D721Med (cell line): ENCODE measurements around the gene GRK5.

Experiments used
- DNase-seq: peaks from one replicate; pipeline ENCODE4 v3.0.0; 2011; ENCODE audit warnings: low spot score; ENCODE audit not compliant: insufficient read length
- FAIRE-seq: peaks from 2 replicates; lab custom pipeline; 2011; peaks lifted over from hg19 to GRCh38; lab: Jason Lieb, UNC
- TF ChIP-seq, protein P1 (sequence below): IDR thresholded peaks from 2 replicates; pipeline ENCODE4 v1.5.1; 2012; ENCODE audit warnings: mild to moderate bottlenecking, control low read depth; ENCODE audit not compliant: insufficient read depth; ENCODE audit errors: missing control alignments

The GRK5 gene

GRCh38 chr10:119504651-119505050, 297.3 kb downstream of the GRK5 start:
- DNase-seq: no peak
- TF ChIP-seq, protein P1, sequence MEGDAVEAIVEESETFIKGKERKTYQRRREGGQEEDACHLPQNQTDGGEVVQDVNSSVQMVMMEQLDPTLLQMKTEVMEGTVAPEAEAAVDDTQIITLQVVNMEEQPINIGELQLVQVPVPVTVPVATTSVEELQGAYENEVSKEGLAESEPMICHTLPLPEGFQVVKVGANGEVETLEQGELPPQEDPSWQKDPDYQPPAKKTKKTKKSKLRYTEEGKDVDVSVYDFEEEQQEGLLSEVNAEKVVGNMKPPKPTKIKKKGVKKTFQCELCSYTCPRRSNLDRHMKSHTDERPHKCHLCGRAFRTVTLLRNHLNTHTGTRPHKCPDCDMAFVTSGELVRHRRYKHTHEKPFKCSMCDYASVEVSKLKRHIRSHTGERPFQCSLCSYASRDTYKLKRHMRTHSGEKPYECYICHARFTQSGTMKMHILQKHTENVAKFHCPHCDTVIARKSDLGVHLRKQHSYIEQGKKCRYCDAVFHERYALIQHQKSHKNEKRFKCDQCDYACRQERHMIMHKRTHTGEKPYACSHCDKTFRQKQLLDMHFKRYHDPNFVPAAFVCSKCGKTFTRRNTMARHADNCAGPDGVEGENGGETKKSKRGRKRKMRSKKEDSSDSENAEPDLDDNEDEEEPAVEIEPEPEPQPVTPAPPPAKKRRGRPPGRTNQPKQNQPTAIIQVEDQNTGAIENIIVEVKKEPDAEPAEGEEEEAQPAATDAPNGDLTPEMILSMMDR: no peak
- no peak for FAIRE-seq

GRCh38 chr10:119505131-119505551, 297.8 kb downstream of the GRK5 start:
- no peak for FAIRE-seq
- TF ChIP-seq, protein P1: no peak
- DNase-seq: no peak
